Measurements from ENCODE around the gene POT1. TPM values are rescaled to one million over a fixed set of nuclear protein-coding genes. Genes with fewer than 3 reads are reported as not detected.

The POT1 gene
- total RNA-seq, 2 experiments from 2014 or later = 31.4 to 32.8 TPM

GRCh38 chr7:124881981-124882380 is 47.6 kb downstream of the POT1 start:
- H3K36me3 Mint-ChIP-seq (ENCODE audit: low read depth) = peaks cover 11% of the 10 kb centered on the region
- no peak for ATAC-seq
- H3K4me3 Mint-ChIP-seq = no peak overlapping the region
- intact Hi-C loops (cut with micrococcal nuclease) = no loop called here
- no peaks in the 10 kb centered on the region for H3K9me3 Mint-ChIP-seq
- ChIA-PET CTCF (no interaction called here), POLR2A (no interaction called here)
- H3K4me1 Mint-ChIP-seq (ENCODE audit: low read depth) = no peaks in the 10 kb centered on the region
- no peak overlapping the region for H3K27ac Mint-ChIP-seq
- H3K27me3 Mint-ChIP-seq = no peaks in the 10 kb centered on the region
- DNase-seq = no peak
- TF ChIP-seq, protein P1, sequence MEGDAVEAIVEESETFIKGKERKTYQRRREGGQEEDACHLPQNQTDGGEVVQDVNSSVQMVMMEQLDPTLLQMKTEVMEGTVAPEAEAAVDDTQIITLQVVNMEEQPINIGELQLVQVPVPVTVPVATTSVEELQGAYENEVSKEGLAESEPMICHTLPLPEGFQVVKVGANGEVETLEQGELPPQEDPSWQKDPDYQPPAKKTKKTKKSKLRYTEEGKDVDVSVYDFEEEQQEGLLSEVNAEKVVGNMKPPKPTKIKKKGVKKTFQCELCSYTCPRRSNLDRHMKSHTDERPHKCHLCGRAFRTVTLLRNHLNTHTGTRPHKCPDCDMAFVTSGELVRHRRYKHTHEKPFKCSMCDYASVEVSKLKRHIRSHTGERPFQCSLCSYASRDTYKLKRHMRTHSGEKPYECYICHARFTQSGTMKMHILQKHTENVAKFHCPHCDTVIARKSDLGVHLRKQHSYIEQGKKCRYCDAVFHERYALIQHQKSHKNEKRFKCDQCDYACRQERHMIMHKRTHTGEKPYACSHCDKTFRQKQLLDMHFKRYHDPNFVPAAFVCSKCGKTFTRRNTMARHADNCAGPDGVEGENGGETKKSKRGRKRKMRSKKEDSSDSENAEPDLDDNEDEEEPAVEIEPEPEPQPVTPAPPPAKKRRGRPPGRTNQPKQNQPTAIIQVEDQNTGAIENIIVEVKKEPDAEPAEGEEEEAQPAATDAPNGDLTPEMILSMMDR (IDR thresholded peaks at IDR 0.05) = no peak

DNA sequence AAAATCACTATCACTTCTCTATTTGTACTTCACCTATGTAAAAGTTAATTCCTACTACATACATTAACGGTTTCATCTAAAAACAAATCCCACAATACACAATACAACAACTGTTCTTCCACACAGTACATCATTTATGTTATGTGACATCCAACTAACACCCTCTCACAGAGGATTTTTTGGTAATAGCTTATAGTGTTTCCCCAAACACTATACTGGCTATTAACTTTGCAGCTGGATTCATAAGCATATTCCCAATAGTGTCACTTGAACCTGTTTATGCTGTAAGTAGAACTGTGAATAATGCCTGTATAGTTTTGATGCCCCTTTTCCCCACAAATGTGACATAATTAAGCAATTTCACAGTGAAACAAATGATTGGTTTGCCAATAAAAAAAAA is 49.9 kb downstream of the POT1 start:
- no peak overlapping the region for H3K4me3 Mint-ChIP-seq
- no peak for ATAC-seq
- no peaks in the 10 kb centered on the region for H3K9me3 Mint-ChIP-seq
- H3K4me1 Mint-ChIP-seq (ENCODE audit: low read depth) = no peaks in the 10 kb centered on the region
- peaks cover 11% of the 10 kb centered on the region for H3K36me3 Mint-ChIP-seq (ENCODE audit: low read depth)
- ChIA-PET POLR2A (no interaction called here), CTCF (interaction anchor here (1.6 kb wide), 1 partner anchor 13 kb away, joined by 3 read pairs; no protein-coding TSS in a partner anchor)
- no peak for DNase-seq
- H3K27me3 Mint-ChIP-seq = no peaks in the 10 kb centered on the region
- intact Hi-C loops (cut with micrococcal nuclease) = no loop called here
- no peak overlapping the region for H3K27ac Mint-ChIP-seq
- TF ChIP-seq, protein P1 (IDR thresholded peaks at IDR 0.05) = no peak

DNA sequence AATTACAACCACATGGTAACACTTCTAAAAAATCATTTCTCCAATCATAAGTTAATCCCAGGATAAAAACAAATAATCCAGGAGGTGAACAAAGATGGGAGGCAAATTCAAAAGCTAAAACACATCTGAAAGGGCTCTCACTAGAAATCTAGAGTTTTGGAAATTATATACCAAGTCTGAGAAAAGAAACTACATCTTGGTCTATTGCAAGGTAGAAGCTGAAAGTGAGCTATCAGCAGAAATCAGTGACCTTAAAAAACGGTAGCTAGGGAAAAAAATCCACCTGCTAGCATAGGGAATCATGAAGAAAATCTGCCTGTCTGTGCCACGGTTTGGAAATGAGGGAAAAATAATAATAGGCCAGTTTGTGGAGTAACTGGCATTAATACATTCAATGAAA is 50.5 kb downstream of the POT1 start:
- H3K4me1 Mint-ChIP-seq (ENCODE audit: low read depth) = no peaks in the 10 kb centered on the region
- DNase-seq = no peak
- no peaks in the 10 kb centered on the region for H3K27me3 Mint-ChIP-seq
- CTCF ChIA-PET = interaction anchor here (1.6 kb wide), 1 partner anchor 12 kb away, joined by 3 read pairs; no protein-coding TSS in a partner anchor
- H3K9me3 Mint-ChIP-seq = no peaks in the 10 kb centered on the region
- TF ChIP-seq, protein P1 (IDR thresholded peaks at IDR 0.05) = no peak
- intact Hi-C loops (cut with micrococcal nuclease) = no loop called here
- H3K4me3 Mint-ChIP-seq = no peak overlapping the region
- H3K36me3 Mint-ChIP-seq (ENCODE audit: low read depth) = peaks cover 11% of the 10 kb centered on the region
- POLR2A ChIA-PET = no interaction called here
- H3K27ac Mint-ChIP-seq = no peak overlapping the region
- no peak for ATAC-seq

- no peaks in the 10 kb centered on the region for H3K27me3 Mint-ChIP-seq
- ATAC-seq (no peak), DNase-seq (no peak)
- H3K9me3 Mint-ChIP-seq = no peaks in the 10 kb centered on the region
- intact Hi-C loops (cut with micrococcal nuclease) = no loop called here
- peaks cover 11% of the 10 kb centered on the region for H3K36me3 Mint-ChIP-seq (ENCODE audit: low read depth)
- H3K4me1 Mint-ChIP-seq (ENCODE audit: low read depth) = no peaks in the 10 kb centered on the region
- TF ChIP-seq, protein P1 (IDR thresholded peaks at IDR 0.05) = no peak
- H3K4me3 Mint-ChIP-seq = no peak overlapping the region
- H3K27ac Mint-ChIP-seq = no peak overlapping the region
- POLR2A ChIA-PET = no interaction called here
- CTCF ChIA-PET = no interaction called here
Observed at GRCh38 chr7:124874644-124875163, 54.9 kb downstream of the POT1 start.

DNA sequence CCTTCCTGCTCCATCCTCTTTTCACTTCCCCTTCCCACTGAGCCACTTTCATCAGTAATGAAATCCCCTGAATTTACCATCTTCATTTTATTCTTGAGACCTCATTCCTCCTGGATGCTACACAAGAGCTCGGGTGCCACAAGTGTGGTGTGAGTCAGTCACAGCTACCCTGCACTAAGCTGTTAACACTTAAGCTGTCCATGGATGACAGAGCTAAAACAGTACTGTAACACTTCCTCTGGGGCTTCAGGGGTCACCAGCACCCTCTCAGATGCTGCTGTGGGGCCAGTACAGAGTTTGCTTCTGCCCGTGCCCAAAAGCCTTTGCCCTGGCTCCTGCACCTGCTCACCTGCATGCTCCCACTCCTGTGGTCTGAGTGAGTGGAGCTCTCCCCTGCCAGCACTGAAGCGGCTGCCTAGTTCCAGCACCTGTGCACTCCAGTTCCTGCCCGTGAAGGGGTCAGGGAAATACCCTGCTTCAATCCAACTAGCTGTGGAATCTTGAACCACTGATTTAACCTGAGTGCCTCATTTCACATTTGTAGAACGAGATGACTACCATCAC is 71.9 kb downstream of the POT1 start:
- Mint-ChIP-seq H3K4me3 (no peak overlapping the region), H3K27me3 (no peaks in the 10 kb centered on the region), H3K9me3 (peaks cover 2% of the 10 kb centered on the region), H3K36me3 (ENCODE audit: low read depth) (peaks cover 29% of the 10 kb centered on the region), H3K27ac (no peak overlapping the region), H3K4me1 (ENCODE audit: low read depth) (no peaks in the 10 kb centered on the region)
- DNase-seq (no peak), ATAC-seq (no peak)
- TF ChIP-seq, protein P1 (IDR thresholded peaks at IDR 0.05) = no peak
- CTCF ChIA-PET = interaction anchor here (1.4 to 1.6 kb wide), 2 partner anchors 9 kb away, joined by 3 to 4 read pairs; no protein-coding TSS in a partner anchor
- POLR2A ChIA-PET = interaction anchor here (0.8 kb wide), 1 partner anchor 21 kb away, joined by 3 read pairs; no protein-coding TSS in a partner anchor
- intact Hi-C loops (cut with micrococcal nuclease) = no loop called here

Data from activated CD8-positive, alpha-beta T cell treated with anti-CD3 and anti-CD28 coated beads for 36 hours (primary cell).